ENCODE results near the gene RFPL3.

DNA sequence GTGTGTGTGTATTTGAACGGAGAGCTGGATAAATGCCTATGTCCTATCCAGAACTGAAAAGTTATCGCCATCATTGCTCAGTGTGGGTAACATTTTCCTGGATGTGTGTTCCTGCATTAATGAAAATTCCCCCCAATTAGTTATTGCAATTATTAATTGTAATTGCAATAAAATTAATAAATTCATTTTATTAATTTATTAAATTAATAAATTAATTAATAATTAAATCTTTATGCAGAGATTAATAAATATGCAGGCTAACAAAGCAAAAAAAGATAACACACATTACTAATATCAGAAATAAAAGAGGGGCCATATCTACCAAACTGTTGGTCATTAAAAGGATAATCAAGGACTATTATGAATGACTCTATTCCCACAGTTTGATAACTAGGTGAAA lies 3.6 kb downstream of the RFPL3 start:
- TF ChIP-seq EP300 (IDR thresholded peaks at IDR 0.05) (no peak), POLR2A (IDR thresholded peaks at IDR 0.05) (no peak), POLR2AphosphoS5 (IDR thresholded peaks at IDR 0.05) (no peak)
- TF ChIP-seq, protein P1, sequence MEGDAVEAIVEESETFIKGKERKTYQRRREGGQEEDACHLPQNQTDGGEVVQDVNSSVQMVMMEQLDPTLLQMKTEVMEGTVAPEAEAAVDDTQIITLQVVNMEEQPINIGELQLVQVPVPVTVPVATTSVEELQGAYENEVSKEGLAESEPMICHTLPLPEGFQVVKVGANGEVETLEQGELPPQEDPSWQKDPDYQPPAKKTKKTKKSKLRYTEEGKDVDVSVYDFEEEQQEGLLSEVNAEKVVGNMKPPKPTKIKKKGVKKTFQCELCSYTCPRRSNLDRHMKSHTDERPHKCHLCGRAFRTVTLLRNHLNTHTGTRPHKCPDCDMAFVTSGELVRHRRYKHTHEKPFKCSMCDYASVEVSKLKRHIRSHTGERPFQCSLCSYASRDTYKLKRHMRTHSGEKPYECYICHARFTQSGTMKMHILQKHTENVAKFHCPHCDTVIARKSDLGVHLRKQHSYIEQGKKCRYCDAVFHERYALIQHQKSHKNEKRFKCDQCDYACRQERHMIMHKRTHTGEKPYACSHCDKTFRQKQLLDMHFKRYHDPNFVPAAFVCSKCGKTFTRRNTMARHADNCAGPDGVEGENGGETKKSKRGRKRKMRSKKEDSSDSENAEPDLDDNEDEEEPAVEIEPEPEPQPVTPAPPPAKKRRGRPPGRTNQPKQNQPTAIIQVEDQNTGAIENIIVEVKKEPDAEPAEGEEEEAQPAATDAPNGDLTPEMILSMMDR (IDR thresholded peaks at IDR 0.05) = no peak
